GM18502 (cell line): ENCODE results near the gene ISM2.
A peak's percentile ranks its signal among the peaks of the same experiment; 100 is the strongest.

Experiments used
- ATAC-seq: cut with Tn5 transposase; IDR thresholded peaks from one replicate; pipeline ENCODE4 v1.9.1; 2021; ENCODE audit warnings: mild to moderate bottlenecking; ENCODE audit not compliant: unreplicated experiment, poor library complexity

ISM2 gene

GRCh38 chr14:77508876-77509275 is 10.3 kb upstream of the ISM2 start:
- no peak for ATAC-seq

- ATAC-seq, result no peak
These were observed 9.6 kb upstream of the ISM2 start for GRCh38 chr14:77508249-77508648.

GRCh38 chr14:77507762-77508161 is 9.1 kb upstream of the ISM2 start:
- no peak for ATAC-seq

GRCh38 chr14:77505031-77505430 is 6.4 kb upstream of the ISM2 start:
- ATAC-seq, result no peak

GRCh38 chr14:77503138-77503537 is 4.5 kb upstream of the ISM2 start:
- ATAC-seq, result no peak

GRCh38 chr14:77502109-77502782 is 3.6 kb upstream of the ISM2 start:
- no peak for ATAC-seq

GRCh38 chr14:77498984-77499527 is 440 bp upstream of the ISM2 start:
- ATAC-seq, result peak; percentile 19

- ATAC-seq, result no peak
These were observed 3.3 kb downstream of the ISM2 start for GRCh38 chr14:77495334-77495733.

- ATAC-seq, result no peak
These were observed 7.6 kb downstream of the ISM2 start for GRCh38 chr14:77491056-77491455.

- no peak for ATAC-seq
These were observed 8.1 kb downstream of the ISM2 start for GRCh38 chr14:77490347-77490986.

GRCh38 chr14:77489041-77489440 is 9.6 kb downstream of the ISM2 start:
- no peak for ATAC-seq

GRCh38 chr14:77488558-77488957 is 10.1 kb downstream of the ISM2 start:
- ATAC-seq, result no peak

GRCh38 chr14:77485901-77486678 is 12.5 kb downstream of the ISM2 start:
- no peak for ATAC-seq

- ATAC-seq, result no peak
These were observed 13.4 kb downstream of the ISM2 start for GRCh38 chr14:77485256-77485655.

GRCh38 chr14:77482422-77482821 is 16.2 kb downstream of the ISM2 start:
- ATAC-seq, result no peak

- ATAC-seq, result peak; percentile 96
These were observed 19.8 kb downstream of the ISM2 start for GRCh38 chr14:77478796-77479195.

- no peak for ATAC-seq
These were observed 20.6 kb downstream of the ISM2 start for GRCh38 chr14:77478029-77478428.

GRCh38 chr14:77475432-77476115 is 23.0 kb downstream of the ISM2 start:
- no peak for ATAC-seq

GRCh38 chr14:77474479-77475177 is 24.0 kb downstream of the ISM2 start:
- no peak for ATAC-seq

- no peak for ATAC-seq
These were observed 24.7 kb downstream of the ISM2 start for GRCh38 chr14:77473921-77474320.
